HepG2 (cell line): ENCODE measurements around the gene DNASE2B. TPM values are rescaled to one million over a fixed set of nuclear protein-coding genes. Genes with fewer than 3 reads are reported as not detected.

ENCODE experiments used
- ATAC-seq: fragments of 200-7000 bp; cut with Tn5 transposase; 3 replicates; pipeline ENCODE4 v1.9.1; 2020; ENCODE audit warnings: mild to moderate bottlenecking, moderate library complexity
- BruUV-seq: library from RNA; stranded (reverse); fragments of 400-500 nt; replicated peaks from 2 replicates; lab custom pipeline; 2021; lab: Mats Ljungman, UMichigan
- CTCF ChIA-PET: fragments of 300-600 bp; formaldehyde crosslinking; extraction: SDS; loops from one replicate; lab custom pipeline; 2021; ENCODE audit warnings: low total read pairs, inconsistent platforms, low intra/inter-chr PET ratio; lab: Yijun Ruan, JAX
- POLR2A ChIA-PET: fragments of 350-600 bp; sonication (Branson Sonifier 250); formaldehyde crosslinking; loops from one replicate; lab custom pipeline; 2020; ENCODE audit warnings: antibody characterized with exemption, inconsistent platforms; lab: Yijun Ruan, JAX
- DNase-seq: peaks from one replicate; pipeline ENCODE4 v3.0.0-alpha.2; 2015; ENCODE audit warnings: low spot score
- FAIRE-seq: peaks from 3 replicates; lab custom pipeline; 2011; peaks lifted over from hg19 to GRCh38; lab: Jason Lieb, UNC
- H2AFZ ChIP-seq: one replicate; pipeline ENCODE4 v1.6.1; 2011; ENCODE audit warnings: low read length, inconsistent platforms
- H3K27ac ChIP-seq: fragments of 300-600 bp; 3 replicates; pipeline ENCODE4 v1.8.0; 2011; ENCODE audit warnings: mixed run types, mild to moderate bottlenecking, mixed read lengths, low read length, inconsistent platforms; ENCODE audit not compliant: insufficient read depth; ENCODE audit errors: extremely low read length
- H3K27me3 ChIP-seq, 2 experiments: fragments of 200-600 bp in 1 of 2; 2 replicates in 1 of 2; 3 replicates in 1 of 2; pipeline versions ENCODE4 v1.6.0 to v1.8.0; 2011; ENCODE audit warnings: low read length in 2 of 2, mild to moderate bottlenecking in 2 of 2, moderate library complexity in 2 of 2, inconsistent platforms in 1 of 2; ENCODE audit not compliant: insufficient read depth in 2 of 2, control insufficient read depth in 1 of 2
- H3K36me3 ChIP-seq, 2 experiments: fragments of 200-600 bp in 1 of 2; replicated peaks in 1 of 2; 2 replicates in 1 of 2; 3 replicates in 1 of 2; pipeline versions ENCODE4 v1.5.1 to v1.8.0; 2011; ENCODE audit warnings: low read length in 2 of 2, inconsistent platforms in 1 of 2; ENCODE audit not compliant: insufficient read depth in 2 of 2, control insufficient read depth in 1 of 2
- H3K4me1 ChIP-seq: 2 replicates; pipeline ENCODE4 v1.5.1; 2012; ENCODE audit warnings: low read length, inconsistent platforms; ENCODE audit not compliant: insufficient read depth
- H3K4me2 ChIP-seq: 2 replicates; pipeline ENCODE4 v1.6.0; 2011; ENCODE audit warnings: low read depth, low read length, inconsistent platforms
- H3K4me3 ChIP-seq, 3 experiments: fragments of 200-600 bp in 1 of 3; sonication (generic), shearing (Covaris generic) in 1 of 3; replicated peaks in 1 of 3; 2 replicates each; pipeline ENCODE4 v1.5.1; 2011 to 2016; ENCODE audit warnings: low read length in 3 of 3, inconsistent platforms in 2 of 3, low read depth in 2 of 3, mild to moderate bottlenecking in 2 of 3, control low read depth in 1 of 3, mixed read lengths in 1 of 3; ENCODE audit not compliant: insufficient read depth in 1 of 3
- H3K79me2 ChIP-seq: one replicate; pipeline ENCODE4 v1.6.1; 2011; ENCODE audit warnings: low read length, inconsistent platforms; ENCODE audit not compliant: insufficient read depth
- H3K9ac ChIP-seq: 2 replicates; pipeline ENCODE4 v1.6.0; 2011; ENCODE audit warnings: mild to moderate bottlenecking, low read depth, low read length, inconsistent platforms; ENCODE audit not compliant: insufficient read depth
- H3K9me3 ChIP-seq: 2 replicates; pipeline ENCODE4 v1.5.1; 2012; ENCODE audit warnings: mild to moderate bottlenecking, low read length
- H4K20me1 ChIP-seq: 2 replicates; pipeline ENCODE4 v1.6.0; 2011; ENCODE audit warnings: inconsistent platforms, mild to moderate bottlenecking, low read length, moderate library complexity; ENCODE audit not compliant: insufficient read depth
- ELF1 ChIP-seq: sonication (generic); formaldehyde crosslinking; IDR thresholded peaks from 2 replicates; pipeline ENCODE4 v1.4.0; 2020; ENCODE audit warnings: missing genetic modification reagents
- KAT7 ChIP-seq: IDR thresholded peaks from 2 replicates; pipeline ENCODE4 v1.6.1; 2018; ENCODE audit warnings: borderline replicate concordance, missing compliant biosample characterization
- MEIS1 ChIP-seq: sonication (generic); formaldehyde crosslinking; IDR thresholded peaks from 2 replicates; pipeline ENCODE4 v1.9.0; 2021; ENCODE audit warnings: mild to moderate bottlenecking, missing genetic modification reagents, moderate library complexity, borderline replicate concordance
- RORA ChIP-seq: sonication (generic); formaldehyde crosslinking; IDR thresholded peaks from 2 replicates; pipeline ENCODE4 v1.5.0; 2020; ENCODE audit warnings: mild to moderate bottlenecking, missing genetic modification reagents, moderate library complexity
- RXRA ChIP-seq: sonication (generic); formaldehyde crosslinking; IDR thresholded peaks from 2 replicates; pipeline ENCODE4 v1.5.1; 2020; ENCODE audit warnings: missing genetic modification reagents
- TBL1XR1 ChIP-seq: fragments of 150-350 bp; IDR thresholded peaks from 2 replicates; pipeline ENCODE4 v1.6.1; 2014; ENCODE audit warnings: borderline replicate concordance, low read length; ENCODE audit not compliant: partially characterized antibody
- TOE1 ChIP-seq: sonication (generic); formaldehyde crosslinking; IDR thresholded peaks from 2 replicates; pipeline ENCODE4 v1.4.0; 2020; ENCODE audit warnings: mild to moderate bottlenecking, missing genetic modification reagents
- ZNF17 ChIP-seq: sonication (generic); formaldehyde crosslinking; IDR thresholded peaks from 2 replicates; pipeline ENCODE4 v1.5.0; 2020; ENCODE audit warnings: mild to moderate bottlenecking, missing genetic modification reagents
- ZNF549 ChIP-seq: sonication (generic); formaldehyde crosslinking; IDR thresholded peaks from 2 replicates; pipeline ENCODE4 v1.5.0; 2020; ENCODE audit warnings: missing genetic modification reagents
- ZNF670 ChIP-seq: sonication (generic); formaldehyde crosslinking; IDR thresholded peaks from 2 replicates; pipeline ENCODE4 v1.8.0; 2022; ENCODE audit warnings: mild to moderate bottlenecking, missing genetic modification reagents, borderline replicate concordance
- WGBS: methylation state at CpG from one replicate; pipeline ENCODE4 v1.1.6; 2017; ENCODE audit warnings: low lambda C conversion rate; 5-methylcytosine and 5-hydroxymethylcytosine counted together
- in situ Hi-C: cut with HindIII; loops from 2 replicates; pipeline ENCODE4 v1.10.0; 2017; ENCODE audit warnings: low pct_unique_long_range_greater_than_20kb; ENCODE audit not compliant: extremely low pct_ligation_motif_present
- intact Hi-C: fragments of 100-400 bp; cut with micrococcal nuclease; formaldehyde crosslinking; loops from one replicate; pipeline ENCODE4 v1.10.0; 2022; ENCODE audit not compliant: unreplicated experiment
- polyA plus RNA-seq, 8 experiments: library from polyadenylated mRNA; depleted of rRNA in 3 of 8; stranded (reverse) in 7 of 8; unstranded in 1 of 8; fragments of >200 nt; fragmentation: Illumina TruSeq in 4 of 8; extraction: Trizol in 4 of 8; gene quantifications; 2 replicates each; pipeline versions ENCODE4 v1.2.1 to v1.2.3, GENCODE V29; 2011 to 2016; ENCODE audit warnings: low read depth in 4 of 8, missing spikeins in 1 of 8, mixed read lengths in 1 of 8; ENCODE audit not compliant: insufficient read depth in 1 of 8
- total RNA-seq, 5 experiments: library from RNA; depleted of rRNA; stranded (reverse); fragments of >200 nt; fragmentation: Illumina TruSeq; extraction: Trizol; gene quantifications; 2 replicates each; pipeline ENCODE4 v1.2.3, GENCODE V29; 2016; ENCODE audit warnings: low read depth in 1 of 5
- TF ChIP-seq, protein P1 (sequence below): sonication (generic); formaldehyde crosslinking; IDR thresholded peaks from 2 replicates; pipeline ENCODE4 v1.5.0; 2020; ENCODE audit warnings: mild to moderate bottlenecking, missing genetic modification reagents
- TF ChIP-seq, protein P2 (sequence below): sonication (generic); formaldehyde crosslinking; IDR thresholded peaks from 2 replicates; pipeline ENCODE4 v1.5.0; 2020; ENCODE audit warnings: mild to moderate bottlenecking, missing genetic modification reagents, borderline replicate concordance
- TF ChIP-seq, protein P3 (sequence below): sonication (generic); formaldehyde crosslinking; IDR thresholded peaks from 2 replicates; pipeline ENCODE4 v1.5.1; 2020; ENCODE audit warnings: mild to moderate bottlenecking, moderate library complexity, missing genetic modification reagents
- TF ChIP-seq, protein P4 (sequence below): sonication (generic); formaldehyde crosslinking; IDR thresholded peaks from 2 replicates; pipeline ENCODE4 v1.8.1; 2022; ENCODE audit warnings: mild to moderate bottlenecking, missing genetic modification reagents
- TF ChIP-seq, protein P5 (sequence below): sonication (generic); formaldehyde crosslinking; IDR thresholded peaks from 2 replicates; pipeline ENCODE4 v1.4.0; 2020; ENCODE audit warnings: mild to moderate bottlenecking, missing genetic modification reagents

The DNASE2B gene
- total and polyA plus RNA-seq, 2 of the 13 experiments (the other 11 are each of a cell fraction or from before 2014, with no cell fraction given), result not detected

DNA sequence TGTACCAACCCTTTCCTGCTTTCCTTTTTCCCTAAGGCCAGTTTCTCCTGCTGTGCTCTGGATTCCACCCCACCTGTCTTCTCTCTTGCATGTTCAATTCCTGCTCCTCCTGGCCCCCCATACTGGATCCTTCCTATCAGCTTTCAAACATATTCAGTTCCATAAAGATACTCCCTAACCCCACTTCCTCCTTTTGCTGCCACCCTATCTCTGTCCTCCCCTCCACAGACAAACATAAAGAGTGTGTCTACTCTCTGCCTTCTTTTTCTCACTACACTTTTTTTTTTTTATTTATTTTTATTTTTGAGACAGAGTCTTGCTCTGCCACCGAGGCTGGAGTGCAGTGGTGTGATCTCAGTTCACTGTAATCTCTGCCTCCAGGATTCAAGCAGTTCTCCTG, 63.8 kb downstream of the DNASE2B start:
- intact Hi-C loops, result no loop called here
- Histone ChIP-seq H3K9ac (no peak overlapping the region), H3K9me3 (no peaks in the 10 kb centered on the region), H3K4me1 (no peaks in the 10 kb centered on the region), H3K4me3 (no peak overlapping the region), H3K27ac (no peak overlapping the region), H3K79me2 (no peaks in the 10 kb centered on the region), H4K20me1 (no peaks in the 10 kb centered on the region), H3K4me2 (no peak overlapping the region), H3K27me3 (no peaks in the 10 kb centered on the region; a peak in 1 of 5 replicates)
- no peak for DNase-seq
- ATAC-seq, result no peak
- 0% methylated on average over 1 of the region's 1 CpG for WGBS
- ChIA-PET CTCF (no interaction called here), POLR2A (no interaction called here)
- FAIRE-seq, result no peak
- TF ChIP-seq, protein P1, sequence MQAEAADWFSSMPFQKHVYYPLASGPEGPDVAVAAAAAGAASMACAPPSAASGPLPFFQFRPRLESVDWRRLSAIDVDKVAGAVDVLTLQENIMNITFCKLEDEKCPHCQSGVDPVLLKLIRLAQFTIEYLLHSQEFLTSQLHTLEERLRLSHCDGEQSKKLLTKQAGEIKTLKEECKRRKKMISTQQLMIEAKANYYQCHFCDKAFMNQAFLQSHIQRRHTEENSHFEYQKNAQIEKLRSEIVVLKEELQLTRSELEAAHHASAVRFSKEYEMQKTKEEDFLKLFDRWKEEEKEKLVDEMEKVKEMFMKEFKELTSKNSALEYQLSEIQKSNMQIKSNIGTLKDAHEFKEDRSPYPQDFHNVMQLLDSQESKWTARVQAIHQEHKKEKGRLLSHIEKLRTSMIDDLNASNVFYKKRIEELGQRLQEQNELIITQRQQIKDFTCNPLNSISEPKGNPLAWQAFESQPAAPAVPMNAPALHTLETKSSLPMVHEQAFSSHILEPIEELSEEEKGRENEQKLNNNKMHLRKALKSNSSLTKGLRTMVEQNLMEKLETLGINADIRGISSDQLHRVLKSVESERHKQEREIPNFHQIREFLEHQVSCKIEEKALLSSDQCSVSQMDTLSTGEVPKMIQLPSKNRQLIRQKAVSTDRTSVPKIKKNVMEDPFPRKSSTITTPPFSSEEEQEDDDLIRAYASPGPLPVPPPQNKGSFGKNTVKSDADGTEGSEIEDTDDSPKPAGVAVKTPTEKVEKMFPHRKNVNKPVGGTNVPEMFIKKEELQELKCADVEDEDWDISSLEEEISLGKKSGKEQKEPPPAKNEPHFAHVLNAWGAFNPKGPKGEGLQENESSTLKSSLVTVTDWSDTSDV, result no peak
- TF ChIP-seq, protein P2, sequence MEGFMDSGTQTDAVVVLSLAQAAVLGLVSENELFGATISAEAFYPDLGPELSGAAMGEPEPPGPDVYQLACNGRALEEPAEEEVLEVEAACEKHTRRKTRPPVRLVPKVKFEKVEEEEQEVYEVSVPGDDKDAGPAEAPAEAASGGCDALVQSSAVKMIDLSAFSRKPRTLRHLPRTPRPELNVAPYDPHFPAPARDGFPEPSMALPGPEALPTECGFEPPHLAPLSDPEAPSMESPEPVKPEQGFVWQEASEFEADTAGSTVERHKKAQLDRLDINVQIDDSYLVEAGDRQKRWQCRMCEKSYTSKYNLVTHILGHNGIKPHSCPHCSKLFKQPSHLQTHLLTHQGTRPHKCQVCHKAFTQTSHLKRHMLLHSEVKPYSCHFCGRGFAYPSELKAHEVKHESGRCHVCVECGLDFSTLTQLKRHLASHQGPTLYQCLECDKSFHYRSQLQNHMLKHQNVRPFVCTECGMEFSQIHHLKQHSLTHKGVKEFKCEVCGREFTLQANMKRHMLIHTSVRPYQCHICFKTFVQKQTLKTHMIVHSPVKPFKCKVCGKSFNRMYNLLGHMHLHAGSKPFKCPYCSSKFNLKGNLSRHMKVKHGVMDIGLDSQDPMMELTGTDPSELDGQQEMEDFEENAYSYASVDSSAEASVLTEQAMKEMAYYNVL, result no peak
- TF ChIP-seq ZNF17 (CRISPR knock-in tag) (no peak), MEIS1 (no peak), RXRA (CRISPR knock-in tag) (no peak), TBL1XR1 (no peak), TOE1 (CRISPR knock-in tag) (no peak), RORA (CRISPR knock-in tag) (no peak), ELF1 (CRISPR knock-in tag) (no peak), KAT7 (CRISPR knock-in tag) (no peak), ZNF549 (CRISPR knock-in tag) (no peak), ZNF670 (CRISPR knock-in tag) (no peak)
- TF ChIP-seq, protein P3, sequence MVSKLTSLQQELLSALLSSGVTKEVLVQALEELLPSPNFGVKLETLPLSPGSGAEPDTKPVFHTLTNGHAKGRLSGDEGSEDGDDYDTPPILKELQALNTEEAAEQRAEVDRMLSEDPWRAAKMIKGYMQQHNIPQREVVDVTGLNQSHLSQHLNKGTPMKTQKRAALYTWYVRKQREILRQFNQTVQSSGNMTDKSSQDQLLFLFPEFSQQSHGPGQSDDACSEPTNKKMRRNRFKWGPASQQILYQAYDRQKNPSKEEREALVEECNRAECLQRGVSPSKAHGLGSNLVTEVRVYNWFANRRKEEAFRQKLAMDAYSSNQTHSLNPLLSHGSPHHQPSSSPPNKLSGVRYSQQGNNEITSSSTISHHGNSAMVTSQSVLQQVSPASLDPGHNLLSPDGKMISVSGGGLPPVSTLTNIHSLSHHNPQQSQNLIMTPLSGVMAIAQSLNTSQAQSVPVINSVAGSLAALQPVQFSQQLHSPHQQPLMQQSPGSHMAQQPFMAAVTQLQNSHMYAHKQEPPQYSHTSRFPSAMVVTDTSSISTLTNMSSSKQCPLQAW (CRISPR knock-in tag), result no peak
- TF ChIP-seq, protein P4, sequence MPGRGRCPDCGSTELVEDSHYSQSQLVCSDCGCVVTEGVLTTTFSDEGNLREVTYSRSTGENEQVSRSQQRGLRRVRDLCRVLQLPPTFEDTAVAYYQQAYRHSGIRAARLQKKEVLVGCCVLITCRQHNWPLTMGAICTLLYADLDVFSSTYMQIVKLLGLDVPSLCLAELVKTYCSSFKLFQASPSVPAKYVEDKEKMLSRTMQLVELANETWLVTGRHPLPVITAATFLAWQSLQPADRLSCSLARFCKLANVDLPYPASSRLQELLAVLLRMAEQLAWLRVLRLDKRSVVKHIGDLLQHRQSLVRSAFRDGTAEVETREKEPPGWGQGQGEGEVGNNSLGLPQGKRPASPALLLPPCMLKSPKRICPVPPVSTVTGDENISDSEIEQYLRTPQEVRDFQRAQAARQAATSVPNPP (CRISPR knock-in tag), result no peak
- TF ChIP-seq, protein P5, sequence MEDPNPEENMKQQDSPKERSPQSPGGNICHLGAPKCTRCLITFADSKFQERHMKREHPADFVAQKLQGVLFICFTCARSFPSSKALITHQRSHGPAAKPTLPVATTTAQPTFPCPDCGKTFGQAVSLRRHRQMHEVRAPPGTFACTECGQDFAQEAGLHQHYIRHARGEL, result no peak
- TF ChIP-seq, all 625 proteins: peak for 0
- no peaks in the 10 kb centered on the region for H3K36me3 ChIP-seq
- H2AFZ ChIP-seq, result no peak overlapping the region
- in situ Hi-C loops, result no loop called here
- no TSS peak for BruUV-seq
